T-cell (primary cell): Measurements from ENCODE around the gene VRTN. TPM values are rescaled to one million over a fixed set of nuclear protein-coding genes. Genes with fewer than 3 reads are reported as not detected.
"Not testable (repeated sequence)": the region's sequence is repeated elsewhere in the genome, so short reads cannot be mapped to it uniquely, and the experiment has no call there.

Experiments
- ATAC-seq, 4 experiments: fragments of 200-7000 bp in 3 of 4; fragments of 150-1000 bp in 1 of 4; cut with Tn5 transposase; replicated peaks in 1 of 4; 1 replicate in 3 of 4; 2 replicates in 1 of 4; pipeline ENCODE4 v1.10.0; 2021; ENCODE audit warnings: moderate library complexity in 3 of 4, mild to moderate bottlenecking in 2 of 4, moderate number of reproducible peaks in 1 of 4
- CTCF ChIA-PET, 2 donors: fragments of 300-600 bp; sonication (Branson Sonifier 250); formaldehyde crosslinking; loops; one replicate each; lab custom pipeline; 2022; ENCODE audit warnings: antibody characterized with exemption in 2 of 2; lab: Charles Lee
- POLR2A ChIA-PET, 2 donors: fragments of 300-600 bp; sonication (Branson Sonifier 250); formaldehyde crosslinking; loops; one replicate each; lab custom pipeline; 2022; ENCODE audit warnings: antibody characterized with exemption in 2 of 2; lab: Charles Lee
- DNase-seq, 35 experiments: peaks; one replicate each; pipeline versions ENCODE4 v3.0.0 to v3.0.0-alpha.2; 2013 to 2023
- H3K27ac ChIP-seq: one replicate; pipeline ENCODE4 v1.5.1; 2013; ENCODE audit warnings: low read length
- H3K27me3 ChIP-seq, 2 experiments: replicated peaks in 1 of 2; 1 replicate in 1 of 2; 2 replicates in 1 of 2; pipeline versions ENCODE4 v1.6.1 to v1.7.0; 2013; ENCODE audit warnings: low read length in 1 of 2, mixed read lengths in 1 of 2; ENCODE audit not compliant: control insufficient read depth in 2 of 2, insufficient read depth in 2 of 2; ENCODE audit errors: extremely low read depth in 1 of 2
- H3K36me3 ChIP-seq, 2 donors: 1 replicate in 1 of 2; 2 replicates in 1 of 2; pipeline versions ENCODE4 v1.6.1 to v1.7.0; 2013; ENCODE audit warnings: low read length in 1 of 2; ENCODE audit not compliant: control insufficient read depth in 2 of 2, insufficient read depth in 1 of 2; ENCODE audit errors: extremely low read depth in 1 of 2
- H3K4me1 ChIP-seq, 2 experiments: 1 replicate in 1 of 2; 2 replicates in 1 of 2; pipeline versions ENCODE4 v1.6.1 to v1.7.0; 2013; ENCODE audit warnings: low read length in 2 of 2, mixed read lengths in 1 of 2; ENCODE audit not compliant: insufficient read depth in 2 of 2, control insufficient read depth in 1 of 2; ENCODE audit errors: extremely low read depth in 1 of 2
- H3K4me3 ChIP-seq, 2 donors: 1 replicate in 1 of 2; 2 replicates in 1 of 2; pipeline versions ENCODE4 v1.5.1 to v1.7.0; 2013; ENCODE audit warnings: mild to moderate bottlenecking in 2 of 2, low read length in 1 of 2, moderate library complexity in 1 of 2; ENCODE audit not compliant: control insufficient read depth in 1 of 2; ENCODE audit errors: extremely low read depth in 1 of 2
- H3K9me3 ChIP-seq: 2 replicates; pipeline ENCODE4 v1.7.0; 2013
- H3K27ac Mint-ChIP-seq, 2 donors: one replicate each; pipeline ENCODE4 v1.8.0; 2020 to 2021; ENCODE audit warnings: mild to moderate bottlenecking in 2 of 2, mixed read lengths in 2 of 2
- H3K27me3 Mint-ChIP-seq, 2 donors: one replicate each; pipeline ENCODE4 v1.8.0; 2021 to 2022; ENCODE audit warnings: mixed read lengths in 2 of 2
- H3K36me3 Mint-ChIP-seq: one replicate; pipeline ENCODE4 v1.8.0; 2021; ENCODE audit warnings: mixed read lengths
- H3K4me1 Mint-ChIP-seq, 3 donors: one replicate each; pipeline ENCODE4 v1.8.0; 2020 to 2022; ENCODE audit warnings: mixed read lengths in 3 of 3, mild to moderate bottlenecking in 1 of 3
- H3K4me3 Mint-ChIP-seq, 3 donors: one replicate each; pipeline ENCODE4 v1.8.0; 2020 to 2022; ENCODE audit warnings: mild to moderate bottlenecking in 3 of 3, mixed read lengths in 3 of 3, moderate library complexity in 3 of 3
- H3K9me3 Mint-ChIP-seq, 3 donors: one replicate each; pipeline ENCODE4 v1.8.0; 2020 to 2022; ENCODE audit warnings: mixed read lengths in 3 of 3
- WGBS: methylation state at CpG from one replicate; pipeline ENCODE4 v1.1.5; 2013; ENCODE audit warnings: missing lambda C conversion rate; ENCODE audit not compliant: insufficient coverage; 5-methylcytosine and 5-hydroxymethylcytosine counted together
- total RNA-seq, 35 experiments: library from RNA in 6 of 35; stranded (reverse) in 6 of 35; fragments of 120-200 nt in 1 of 35; gene quantifications; one replicate each; pipeline versions ENCODE4 v1.2.1 to v1.2.4 and lab custom pipeline; 2013 to 2026

VRTN gene
- total RNA-seq, 5 donors from 2014 or later (not counting 1 experiment from before 2014, with no cell fraction given): 0.06 to 0.09 TPM; not detected in 3

DNA sequence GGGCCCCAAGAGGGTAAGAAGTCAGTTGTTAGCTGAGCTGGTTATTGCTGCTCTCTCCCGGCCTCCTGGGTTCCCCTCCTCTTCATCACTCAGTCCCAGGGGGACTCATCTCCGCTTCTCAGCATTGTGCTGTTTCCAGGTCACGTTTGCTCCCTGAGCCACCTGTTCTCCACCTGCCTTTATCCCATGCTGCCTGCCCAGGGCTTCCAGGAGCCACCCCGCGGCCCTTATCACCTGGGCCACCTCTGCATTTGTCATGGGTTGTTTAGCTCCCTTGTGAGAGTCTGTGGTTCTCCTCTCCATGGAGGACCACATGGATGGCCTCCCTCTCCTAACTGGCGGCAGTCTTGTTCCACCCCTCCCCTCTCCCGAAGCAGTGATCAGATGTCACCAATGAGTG lies 41.7 kb downstream of the VRTN start:
- no peaks in the 10 kb centered on the region for H3K4me1 Mint-ChIP-seq
- no peak for ATAC-seq
- Histone ChIP-seq H3K9me3 (no peaks in the 10 kb centered on the region), H3K4me3 (no peak overlapping the region), H3K4me1 (no peaks in the 10 kb centered on the region), H3K36me3 (no peaks in the 10 kb centered on the region), H3K27ac (no peak overlapping the region), H3K27me3 (peaks cover 0 to 23% of the 10 kb centered on the region in 2 experiments)
- no peaks in the 10 kb centered on the region for H3K9me3 Mint-ChIP-seq
- DNase-seq: no peak
- H3K27ac Mint-ChIP-seq: no peak overlapping the region
- POLR2A ChIA-PET: no interaction called here
- H3K36me3 Mint-ChIP-seq: no peaks in the 10 kb centered on the region
- WGBS: 90% methylated on average over 3 of the region's 7 CpGs
- H3K27me3 Mint-ChIP-seq: peaks cover 5 to 23% of the 10 kb centered on the region in 2 donors
- CTCF ChIA-PET: interaction anchor here in 1 of 2 donors (0.7 kb wide), 1 partner anchor 40 kb away, joined by 4 read pairs; no protein-coding TSS in a partner anchor
- no peak overlapping the region for H3K4me3 Mint-ChIP-seq

DNA sequence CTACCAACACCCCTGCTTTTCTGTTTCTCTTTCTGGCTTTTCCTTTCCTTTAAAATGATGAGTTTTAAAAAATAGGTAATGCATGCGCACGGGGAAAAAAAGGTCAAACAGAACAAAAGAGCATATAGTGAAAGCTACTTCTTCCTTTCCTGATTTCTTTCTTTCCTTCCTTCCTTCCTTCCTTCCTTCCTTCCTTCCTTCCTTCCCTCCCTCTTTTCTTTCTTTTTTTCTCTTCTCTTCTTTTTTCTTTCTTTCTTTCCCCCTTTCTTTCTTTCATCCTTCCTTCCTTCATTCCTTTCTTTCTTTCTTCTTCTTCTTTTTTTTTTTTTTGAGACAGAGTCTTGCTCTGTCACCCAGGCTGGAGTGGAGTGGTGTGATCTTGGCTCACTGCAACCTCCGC lies 42.2 kb downstream of the VRTN start:
- ChIA-PET CTCF (interaction anchor here in 1 of 2 donors (0.7 kb wide), 1 partner anchor 40 kb away, joined by 4 read pairs; no protein-coding TSS in a partner anchor), POLR2A (interaction anchor here in 1 of 2 donors (0.5 kb wide), 1 partner anchor 25 kb away, joined by 3 read pairs; no protein-coding TSS in a partner anchor)
- WGBS: 100% methylated on average over 1 of the region's 3 CpGs
- not testable (repeated sequence) for H3K27ac ChIP-seq, H3K4me3 Mint-ChIP-seq, H3K9me3 Mint-ChIP-seq, H3K9me3 ChIP-seq, H3K36me3 Mint-ChIP-seq, H3K4me3 ChIP-seq, H3K36me3 ChIP-seq, ATAC-seq, H3K27ac Mint-ChIP-seq, DNase-seq, H3K4me1 ChIP-seq, H3K4me1 Mint-ChIP-seq
- peaks cover 5 to 24% of the 10 kb centered on the region in 2 donors for H3K27me3 Mint-ChIP-seq
- peaks cover 0 to 25% of the 10 kb centered on the region in 2 experiments for H3K27me3 ChIP-seq

DNA sequence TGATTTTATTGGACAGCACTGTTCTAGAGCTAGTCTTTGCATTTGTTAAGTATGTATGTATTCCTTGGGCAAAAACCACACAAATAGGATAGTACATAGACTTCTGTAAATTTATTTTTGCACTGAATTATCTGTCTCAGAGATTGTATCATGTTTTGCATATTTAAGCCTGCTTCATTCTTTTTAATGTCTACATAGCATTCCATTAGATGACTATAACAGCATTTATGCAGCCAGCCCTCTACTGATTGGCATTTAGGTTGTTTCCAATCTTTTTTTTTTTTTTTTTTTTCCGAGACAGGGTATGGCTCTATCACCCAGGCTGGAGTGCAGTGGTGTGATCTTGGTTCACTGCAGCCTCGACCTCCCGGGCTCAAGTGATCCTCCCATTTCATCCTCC lies 43.2 kb downstream of the VRTN start:
- DNase-seq: no peak
- Mint-ChIP-seq H3K36me3 (no peaks in the 10 kb centered on the region), H3K4me1 (no peaks in the 10 kb centered on the region), H3K27me3 (peaks cover 5 to 23% of the 10 kb centered on the region in 2 donors), H3K27ac (no peak overlapping the region), H3K4me3 (no peak overlapping the region), H3K9me3 (no peaks in the 10 kb centered on the region)
- ChIA-PET POLR2A (no interaction called here), CTCF (interaction anchor here in 1 of 2 donors (0.7 kb wide), 2 partner anchors 8 to 19 kb away, joined by 5 to 10 read pairs; no protein-coding TSS in a partner anchor)
- Histone ChIP-seq H3K4me1 (no peaks in the 10 kb centered on the region), H3K27me3 (peaks cover 0 to 27% of the 10 kb centered on the region in 2 experiments), H3K36me3 (no peaks in the 10 kb centered on the region), H3K9me3 (no peaks in the 10 kb centered on the region), H3K4me3 (no peak overlapping the region), H3K27ac (no peak overlapping the region)
- WGBS: no CpG with 5 or more reads among the region's 3 CpGs
- no peak for ATAC-seq

DNA sequence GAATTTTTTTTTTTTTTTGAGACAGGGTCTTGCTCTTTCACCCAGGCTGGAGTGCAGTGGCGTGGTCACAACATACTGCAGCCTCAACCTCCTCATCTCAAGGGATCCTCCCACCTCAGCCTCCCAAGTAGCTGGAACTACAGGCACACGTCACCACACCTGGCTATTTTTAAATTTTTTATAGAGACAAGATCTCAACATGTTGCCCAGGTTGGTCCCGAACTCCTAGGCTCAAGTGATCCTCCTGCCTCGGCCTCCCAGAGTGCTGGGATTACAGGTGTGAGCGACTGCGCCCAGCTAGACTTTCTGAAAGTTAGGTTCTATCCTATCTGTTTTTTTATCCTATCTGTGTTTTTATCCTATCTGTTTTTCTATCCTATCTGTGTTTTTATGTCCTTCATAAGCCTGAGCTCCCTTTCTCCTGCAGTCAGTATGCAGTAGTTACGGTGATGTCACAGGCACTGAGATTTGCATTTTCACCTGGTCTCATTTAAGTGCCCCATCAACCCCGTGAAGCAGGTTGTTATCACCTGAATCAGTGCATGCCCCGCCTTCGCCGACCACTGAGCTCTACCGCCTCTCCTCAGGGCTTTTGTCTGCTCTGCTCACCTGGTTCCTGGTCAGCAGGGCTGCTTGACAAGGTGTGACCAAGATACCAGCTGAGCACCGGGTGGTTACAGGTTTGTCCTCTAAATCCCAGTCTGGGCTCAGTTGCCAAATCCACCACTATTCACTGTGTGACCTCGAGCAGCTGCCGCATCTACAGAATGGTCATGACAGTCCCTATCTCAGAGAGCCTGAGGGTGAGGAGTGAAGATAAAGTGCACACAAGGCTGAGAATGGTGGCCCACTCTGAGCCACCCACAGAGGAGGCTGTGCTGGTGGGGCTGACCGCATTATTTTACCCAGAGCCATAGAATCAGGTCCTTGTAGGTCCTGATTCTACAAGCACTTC lies 44.6 kb downstream of the VRTN start:
- no peak overlapping the region for H3K27ac Mint-ChIP-seq
- H3K4me3 ChIP-seq: no peak overlapping the region
- no peak for ATAC-seq
- no peak overlapping the region for H3K27ac ChIP-seq
- H3K9me3 ChIP-seq: no peaks in the 10 kb centered on the region
- no peak overlapping the region for H3K4me3 Mint-ChIP-seq
- no peaks in the 10 kb centered on the region for H3K4me1 ChIP-seq
- H3K36me3 Mint-ChIP-seq: no peaks in the 10 kb centered on the region
- 77% methylated on average over 11 of the region's 16 CpGs for WGBS
- ChIA-PET CTCF (interaction anchor here in 1 of 2 donors (0.6 kb wide), 2 partner anchors 48 to 274 kb away, joined by 5 read pairs; no protein-coding TSS in a partner anchor), POLR2A (no interaction called here)
- H3K4me1 Mint-ChIP-seq: no peaks in the 10 kb centered on the region
- H3K27me3 ChIP-seq: peaks cover 0 to 27% of the 10 kb centered on the region in 2 experiments
- peaks cover 5 to 25% of the 10 kb centered on the region in 2 donors for H3K27me3 Mint-ChIP-seq
- H3K9me3 Mint-ChIP-seq: no peaks in the 10 kb centered on the region
- DNase-seq: no peak
- no peaks in the 10 kb centered on the region for H3K36me3 ChIP-seq

DNA sequence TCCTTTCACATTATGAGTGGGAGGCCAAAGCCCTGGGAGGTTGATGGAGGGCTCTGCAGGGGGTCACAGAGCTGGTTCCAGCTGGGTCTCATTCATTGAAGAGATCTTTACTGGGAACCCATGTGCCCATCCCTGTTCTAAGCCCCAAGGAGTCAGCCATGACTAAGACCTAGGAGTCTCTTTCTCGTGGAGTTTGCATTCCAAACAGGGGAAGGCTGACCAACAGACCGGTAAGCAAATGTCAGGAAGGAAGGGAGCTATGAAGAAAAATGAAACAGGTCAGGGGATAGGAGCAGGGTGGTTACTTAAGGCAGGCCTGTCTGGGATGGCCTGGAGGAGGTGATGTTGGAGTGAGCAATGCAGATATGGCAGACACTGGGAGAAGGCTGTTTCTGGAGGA lies 46.3 kb downstream of the VRTN start:
- CTCF ChIA-PET: no interaction called here
- Mint-ChIP-seq H3K27me3 (peaks cover 5 to 21% of the 10 kb centered on the region in 2 donors), H3K36me3 (no peaks in the 10 kb centered on the region), H3K4me1 (no peaks in the 10 kb centered on the region), H3K4me3 (no peak overlapping the region), H3K27ac (no peak overlapping the region), H3K9me3 (no peaks in the 10 kb centered on the region)
- POLR2A ChIA-PET: no interaction called here
- 75% methylated on average over 2 of the region's 2 CpGs for WGBS
- Histone ChIP-seq H3K27me3 (peaks cover 0 to 24% of the 10 kb centered on the region in 2 experiments), H3K9me3 (no peaks in the 10 kb centered on the region), H3K4me3 (no peak overlapping the region), H3K36me3 (no peaks in the 10 kb centered on the region), H3K27ac (no peak overlapping the region), H3K4me1 (no peaks in the 10 kb centered on the region)
- ATAC-seq (no peak), DNase-seq (no peak)

DNA sequence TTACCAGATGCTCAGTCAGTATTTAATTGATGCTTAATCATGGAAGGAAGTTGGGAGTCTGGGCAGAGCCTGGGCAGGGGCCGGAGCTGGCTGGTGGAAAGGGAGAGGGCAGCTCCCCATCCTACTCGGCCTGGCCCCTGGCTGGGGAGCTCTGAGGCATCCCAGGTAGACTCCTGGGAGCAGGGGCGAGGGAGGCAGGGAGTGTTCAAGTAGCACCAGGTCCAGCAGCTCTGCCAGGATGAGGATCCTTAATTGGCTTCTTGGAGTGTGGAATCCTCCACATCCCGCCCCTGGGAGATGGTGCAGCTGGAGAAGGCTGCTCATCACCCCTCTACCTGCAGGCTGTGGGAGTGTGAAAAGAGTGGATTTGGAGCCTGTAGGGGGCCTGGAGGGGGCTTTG lies 46.8 kb downstream of the VRTN start:
- WGBS: 57% methylated on average over 2 of the region's 4 CpGs
- no peak overlapping the region for H3K4me3 ChIP-seq
- ATAC-seq: no peak
- no peak overlapping the region for H3K4me3 Mint-ChIP-seq
- H3K4me1 ChIP-seq: no peaks in the 10 kb centered on the region
- H3K27ac ChIP-seq: no peak overlapping the region
- H3K4me1 Mint-ChIP-seq: peaks cover 0 to 2% (median 2%) of the 10 kb centered on the region in 3 donors
- H3K27me3 ChIP-seq: peaks cover 0 to 18% of the 10 kb centered on the region in 2 experiments
- no peaks in the 10 kb centered on the region for H3K36me3 Mint-ChIP-seq
- H3K27ac Mint-ChIP-seq: no peak overlapping the region
- no peaks in the 10 kb centered on the region for H3K36me3 ChIP-seq
- POLR2A ChIA-PET: no interaction called here
- DNase-seq: no peak
- H3K27me3 Mint-ChIP-seq: peaks cover 5 to 20% of the 10 kb centered on the region in 2 donors
- H3K9me3 ChIP-seq: no peaks in the 10 kb centered on the region
- CTCF ChIA-PET: no interaction called here
- no peaks in the 10 kb centered on the region for H3K9me3 Mint-ChIP-seq
